HEK293T (cell line): Measurements from ENCODE around the gene RBM42.

ENCODE experiments used
- BHLHE40 ChIP-seq: fragments of 450-650 bp; IDR thresholded peaks from 2 replicates; pipeline ENCODE4 v1.6.1; 2016; ENCODE audit warnings: mild to moderate bottlenecking, moderate library complexity, borderline replicate concordance
- SUZ12 ChIP-seq: fragments of 450-650 bp; IDR thresholded peaks from 2 replicates; pipeline ENCODE4 v1.6.1; 2016; ENCODE audit warnings: mild to moderate bottlenecking
- TARDBP ChIP-seq: fragments of 450-650 bp; IDR thresholded peaks from 2 replicates; pipeline ENCODE4 v1.6.1; 2016

DNA sequence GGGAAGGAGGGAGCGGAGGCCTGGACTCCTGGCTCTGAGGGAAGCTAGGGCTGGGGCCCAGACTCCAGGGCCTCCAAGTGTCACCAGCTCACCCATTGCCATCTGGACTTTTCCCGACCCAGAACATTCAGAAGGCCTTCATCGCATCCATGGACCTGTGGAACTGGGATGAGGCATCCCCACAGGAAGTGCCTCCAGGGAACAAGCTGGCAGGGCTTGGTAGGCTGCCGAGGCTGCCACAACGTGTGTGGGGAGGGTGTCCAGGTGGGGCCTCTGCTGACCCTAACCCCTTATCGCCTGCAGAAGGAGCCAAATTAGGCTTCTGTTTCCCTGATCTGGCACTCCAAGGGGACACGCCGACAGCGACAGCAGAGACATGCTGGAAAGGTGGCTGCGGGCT, 13.5 kb downstream of the RBM42 start:
- TF ChIP-seq BHLHE40 = no peak
- no peak for TF ChIP-seq TARDBP
- no peak for TF ChIP-seq SUZ12
